T-helper 2 cell (primary cell): ENCODE measurements around the gene NXF2.
A peak's percentile ranks its signal among the peaks of the same experiment; 100 is the strongest.
"Not testable (repeated sequence)": the region's sequence is repeated elsewhere in the genome, so short reads cannot be mapped to it uniquely, and the experiment has no call there.

Experiments
- DNase-seq, 5 experiments: peaks; one replicate each; pipeline versions ENCODE4 v3.0.0 to v3.0.0-alpha.2; 2012 to 2022
- total RNA-seq, 2 donors: gene quantifications; one replicate each; lab custom pipeline; 2026; lab: John Stamatoyannopoulos, UW

Gene NXF2, protein sequence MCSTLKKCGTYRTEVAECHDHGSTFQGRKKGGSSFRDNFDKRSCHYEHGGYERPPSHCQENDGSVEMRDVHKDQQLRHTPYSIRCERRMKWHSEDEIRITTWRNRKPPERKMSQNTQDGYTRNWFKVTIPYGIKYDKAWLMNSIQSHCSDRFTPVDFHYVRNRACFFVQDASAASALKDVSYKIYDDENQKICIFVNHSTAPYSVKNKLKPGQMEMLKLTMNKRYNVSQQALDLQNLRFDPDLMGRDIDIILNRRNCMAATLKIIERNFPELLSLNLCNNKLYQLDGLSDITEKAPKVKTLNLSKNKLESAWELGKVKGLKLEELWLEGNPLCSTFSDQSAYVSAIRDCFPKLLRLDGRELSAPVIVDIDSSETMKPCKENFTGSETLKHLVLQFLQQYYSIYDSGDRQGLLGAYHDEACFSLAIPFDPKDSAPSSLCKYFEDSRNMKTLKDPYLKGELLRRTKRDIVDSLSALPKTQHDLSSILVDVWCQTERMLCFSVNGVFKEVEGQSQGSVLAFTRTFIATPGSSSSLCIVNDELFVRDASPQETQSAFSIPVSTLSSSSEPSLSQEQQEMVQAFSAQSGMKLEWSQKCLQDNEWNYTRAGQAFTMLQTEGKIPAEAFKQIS
- 0 reads per million in 2 donors for total RNA-seq

DNA sequence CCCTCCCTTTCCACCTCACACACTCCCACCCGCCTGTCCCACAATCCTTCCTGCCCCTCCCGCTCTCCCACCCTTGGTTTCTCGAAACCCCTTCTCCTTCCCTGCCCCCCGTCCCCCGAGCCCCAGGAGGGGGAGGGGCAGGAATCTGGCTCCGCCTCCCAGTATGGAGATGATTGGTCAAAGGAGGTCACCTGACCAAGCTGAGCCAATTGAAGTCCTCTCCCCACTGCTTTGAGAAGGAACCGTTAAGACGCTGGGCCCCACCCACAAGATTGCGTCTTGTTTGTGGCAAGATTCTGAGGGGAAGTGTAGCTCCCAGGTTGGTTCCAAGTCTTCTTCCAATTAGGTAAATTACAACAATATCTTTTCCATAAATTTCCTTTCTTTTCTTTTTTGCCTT is at the start of gene NXF2:
Gene NXF2, plus strand, starts transcription at position 275 of the 400 bp plus-strand sequence. CDS start 59,912 bp downstream, outside the sequence.
- DNase-seq = not testable (repeated sequence)

DNA sequence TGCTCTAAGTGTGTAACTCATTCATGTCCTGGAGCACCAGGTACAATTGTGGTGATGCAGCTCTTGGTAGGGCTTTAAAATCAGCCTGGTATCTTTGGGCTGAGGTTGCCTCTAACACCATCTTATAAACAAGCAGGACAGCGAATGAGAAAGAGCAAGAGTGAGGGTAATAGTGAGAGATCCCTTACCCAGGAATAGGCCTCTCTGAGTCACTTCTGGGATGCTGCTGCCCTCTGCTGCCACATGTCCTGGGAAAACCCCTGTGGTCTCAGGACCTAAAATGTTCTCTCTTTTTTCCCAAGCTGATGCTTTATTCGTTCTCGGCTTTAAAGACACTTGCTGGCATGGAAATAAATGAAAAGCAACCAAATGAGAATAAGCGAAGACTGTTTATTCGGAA is 39.0 kb upstream of the NXF2 start:
- DNase-seq = not testable (repeated sequence)

DNA sequence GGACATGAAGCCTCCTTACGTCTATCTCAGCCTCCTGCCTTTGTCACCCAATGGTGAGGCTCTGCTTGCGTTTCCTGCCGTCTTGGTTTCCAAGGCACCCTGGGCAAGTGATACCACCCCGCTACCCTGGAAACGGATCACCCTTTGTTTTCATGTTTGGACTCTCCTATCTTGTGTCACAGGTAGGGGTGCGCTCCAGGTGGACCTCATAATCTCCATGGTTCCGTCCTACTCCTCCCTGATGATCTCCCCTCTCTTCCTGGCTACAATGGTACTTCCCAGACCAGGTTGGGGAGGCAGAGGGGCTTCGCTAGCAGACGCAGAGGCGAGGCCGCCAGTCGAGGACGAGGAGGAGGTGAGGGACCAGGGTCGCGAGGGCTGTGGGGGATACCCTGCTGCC is 32.0 kb upstream of the NXF2 start, which contains the start of gene TCP11X1:
Gene TCP11X1, plus strand, starts transcription at position 316 of the 400 bp plus-strand sequence.
- DNase-seq = not testable (repeated sequence)

DNA sequence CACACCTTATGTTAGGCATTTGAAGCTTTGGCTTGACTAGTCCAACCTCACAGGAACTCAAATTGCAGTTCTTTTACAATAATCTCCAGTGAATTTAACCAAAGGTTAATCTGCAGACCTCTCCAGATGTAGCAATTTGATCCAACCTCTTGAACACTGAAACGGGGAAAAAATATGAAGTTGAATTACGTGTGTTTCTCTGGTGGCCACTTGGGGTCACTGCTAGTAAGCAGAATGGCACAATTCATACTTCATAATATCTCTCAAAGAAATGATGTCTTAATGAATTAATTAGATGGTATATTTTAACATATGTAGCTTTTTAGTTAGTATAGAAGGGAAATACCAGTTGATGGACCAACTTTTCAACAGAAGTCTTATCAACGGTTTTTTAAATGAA is 30.5 kb upstream of the NXF2 start:
- DNase-seq = not testable (repeated sequence)

DNA sequence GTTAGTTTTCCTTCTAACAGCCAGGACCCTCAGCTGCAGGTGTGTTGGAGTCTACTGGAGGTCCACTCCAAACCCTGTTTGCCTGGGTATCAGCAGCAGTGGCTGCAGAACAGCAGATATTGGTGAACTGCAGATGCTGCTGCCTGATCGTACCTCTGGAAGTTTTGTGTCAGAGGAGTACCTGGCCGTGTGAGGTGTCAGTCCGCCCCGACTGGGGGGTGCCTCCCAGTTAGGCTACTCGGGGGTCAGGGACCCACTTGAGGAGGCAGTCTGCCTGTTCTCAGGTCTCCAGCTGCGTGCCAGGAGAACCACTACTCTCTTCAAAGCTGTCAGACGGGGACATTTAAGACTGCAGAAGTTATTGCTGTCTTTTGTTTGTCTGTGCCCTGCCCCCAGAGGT is 11.3 kb upstream of the NXF2 start:
- DNase-seq = not testable (repeated sequence)

DNA sequence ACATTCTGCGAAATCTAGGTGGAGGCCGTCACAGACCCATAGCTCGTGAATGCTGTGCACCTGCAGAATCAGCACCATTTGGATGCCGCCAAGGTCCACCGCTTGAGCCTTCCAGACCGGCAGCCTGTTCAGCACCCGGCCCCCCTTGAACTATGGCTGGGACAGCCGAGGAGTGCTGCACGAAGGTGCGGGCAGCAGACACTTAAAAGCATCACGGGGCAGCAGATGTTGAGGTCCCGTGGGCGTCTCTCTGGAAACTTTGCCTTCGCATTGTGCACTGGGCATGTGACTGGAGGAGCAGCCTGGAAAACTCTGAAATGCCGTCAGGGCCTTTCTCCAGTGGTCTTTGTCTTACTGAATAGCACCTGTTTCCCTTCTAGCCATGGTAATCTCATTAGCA is 6.7 kb upstream of the NXF2 start:
- DNase-seq = not testable (repeated sequence)

DNA sequence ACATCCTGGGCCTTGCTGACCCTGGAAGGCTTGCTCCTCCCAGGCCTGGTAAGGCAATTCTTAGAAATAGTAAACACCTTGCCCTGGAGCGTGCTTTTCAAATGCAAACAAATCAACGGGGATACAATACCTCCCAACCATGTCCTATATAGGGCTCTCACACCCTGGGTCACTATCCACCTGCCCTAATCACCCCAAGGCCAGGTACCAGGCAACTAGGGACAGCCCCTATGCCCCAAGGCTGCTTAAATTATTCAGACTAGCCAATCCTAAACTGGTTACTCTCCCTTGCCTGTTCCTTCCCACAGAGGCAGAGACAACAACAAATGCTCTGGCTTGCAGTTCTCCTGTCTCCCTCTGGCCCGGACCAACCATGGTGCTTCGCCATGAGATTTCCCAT is 25.3 kb downstream of the NXF2 start:
- DNase-seq = not testable (repeated sequence)

DNA sequence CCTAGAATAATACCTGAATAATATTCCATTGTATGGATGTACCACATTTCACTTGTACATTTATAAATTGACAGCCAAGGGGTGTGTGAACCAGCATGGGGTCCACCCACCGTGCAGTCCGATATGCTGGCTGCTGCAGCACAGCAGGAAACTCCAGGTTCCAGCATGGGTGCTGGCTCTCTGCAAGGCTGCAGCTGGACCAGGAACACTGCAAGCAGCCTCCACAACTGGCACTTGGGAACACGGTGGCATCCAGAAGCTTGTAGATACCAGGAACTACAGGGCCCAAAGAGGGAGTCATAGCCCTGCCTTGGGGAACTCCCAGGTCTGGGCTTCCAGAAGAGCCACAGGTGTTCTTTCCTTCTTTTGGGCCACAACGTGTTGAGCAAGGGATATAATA is 91.2 kb downstream of the NXF2 start:
- DNase-seq = no peak

DNA sequence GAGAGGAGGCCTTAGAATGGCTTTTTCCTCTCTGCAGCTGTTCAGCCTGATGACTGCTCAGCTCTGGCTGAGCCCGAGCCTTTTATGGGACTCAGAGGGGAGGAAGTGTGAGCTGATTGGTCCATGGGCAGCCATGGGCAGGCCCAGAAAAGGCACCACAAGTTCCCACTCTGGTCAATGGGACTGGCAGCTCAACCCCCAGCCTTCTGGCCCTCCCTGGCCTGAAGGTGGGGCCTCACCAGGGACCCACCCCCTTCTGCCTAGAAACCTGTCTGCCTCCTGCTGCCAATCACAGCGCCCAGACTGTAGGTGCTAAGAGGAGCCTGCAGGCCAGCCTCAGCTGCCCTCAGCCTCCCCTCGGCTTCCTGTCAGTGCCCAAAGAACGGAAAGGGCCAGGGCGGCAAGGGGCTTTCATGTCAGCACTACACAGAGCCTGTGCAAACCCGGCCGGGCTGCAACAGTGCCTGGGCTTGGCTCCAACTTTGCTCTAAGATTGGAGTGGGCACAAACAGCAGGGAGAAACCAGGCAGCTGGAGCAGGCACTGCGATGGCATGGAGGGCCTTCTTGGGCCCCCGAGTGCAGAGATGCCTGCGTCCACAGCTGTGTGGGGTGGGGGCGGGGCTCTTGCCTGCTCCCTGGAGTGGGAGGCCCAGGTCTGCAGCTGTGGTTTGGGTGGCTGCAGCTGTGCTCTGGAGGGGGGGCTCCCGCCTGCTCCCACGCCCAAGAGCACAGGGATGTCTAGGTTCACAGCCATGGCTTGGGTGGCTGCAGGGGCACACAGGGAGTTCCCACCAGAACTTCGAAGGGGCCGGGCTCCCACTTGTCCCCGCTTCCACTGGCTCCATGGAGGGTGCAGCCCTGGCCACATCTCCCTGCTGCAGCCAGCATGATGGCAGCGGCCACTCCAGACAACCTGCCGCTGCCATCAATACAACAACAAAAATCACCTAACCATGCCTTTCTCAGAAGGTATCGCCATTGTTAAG is 92.6 kb downstream of the NXF2 start:
- peak in 3 of 5 experiments; percentile 10 to 31 (median 23) for DNase-seq

DNA sequence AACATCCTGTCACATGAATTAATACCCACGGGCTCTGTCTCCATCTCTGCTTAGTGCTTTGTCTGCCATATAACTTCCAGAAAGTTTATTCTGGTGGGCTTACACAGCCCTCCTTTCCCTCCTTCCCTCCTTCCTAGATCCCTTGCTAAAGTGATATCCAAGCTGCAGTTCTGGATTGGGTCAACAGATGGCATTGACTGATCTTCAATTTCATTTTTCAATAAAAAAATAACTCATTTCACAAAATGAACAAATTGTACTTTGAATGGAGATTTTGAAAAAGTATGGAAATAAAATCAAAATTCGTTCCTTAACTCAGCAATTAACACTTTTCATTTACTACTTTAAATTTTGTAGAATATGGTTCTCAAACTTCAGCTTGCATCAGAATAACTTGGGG is 94.9 kb downstream of the NXF2 start:
- DNase-seq = no peak

DNA sequence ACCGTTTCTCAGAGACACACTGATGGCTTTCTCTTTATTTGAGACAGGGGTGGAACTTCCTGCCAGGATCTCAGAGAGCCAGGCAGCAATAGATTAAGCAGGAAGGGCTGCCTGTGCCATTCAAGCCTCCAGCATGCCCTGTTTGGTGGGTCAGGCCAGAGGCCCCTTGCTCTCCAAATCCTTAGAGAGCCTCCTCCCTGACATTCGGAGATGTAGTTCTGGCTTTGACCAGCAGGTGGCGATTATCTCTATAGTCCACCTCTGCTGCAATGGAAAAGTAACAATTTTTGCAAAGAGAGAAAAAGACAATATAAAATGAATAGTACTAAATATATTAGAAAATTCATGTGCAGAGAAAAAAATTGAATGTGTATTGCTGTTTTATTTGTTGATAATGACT is 98.9 kb downstream of the NXF2 start:
- DNase-seq = peak; percentile 23 to 50 (median 31)
